HEK293 (cell line): ENCODE results near the gene JAML.

Experiments used
- CTCF ChIA-PET: fragments of 350-600 bp; formaldehyde crosslinking; extraction: SDS; loops from one replicate; lab custom pipeline; 2021; ENCODE audit warnings: antibody characterized with exemption; lab: Yijun Ruan, JAX
- POLR2A ChIA-PET: fragments of 300-600 bp; formaldehyde crosslinking; extraction: SDS; loops from one replicate; lab custom pipeline; 2020; ENCODE audit warnings: antibody characterized with exemption, inconsistent platforms; lab: Yijun Ruan, JAX
- H3K27ac ChIP-seq: fragments of 200-500 bp; sonication (Bioruptor generic); 2 replicates; pipeline ENCODE4 v1.5.1; 2014; ENCODE audit warnings: low read depth, low read length, control low read depth, inconsistent platforms; ENCODE audit errors: extremely low read depth
- H3K36me3 ChIP-seq, 2 experiments: fragments of 200-500 bp in 1 of 2; sonication (Bioruptor generic) in 1 of 2; 1 replicate in 1 of 2; 2 replicates in 1 of 2; pipeline ENCODE4 v1.5.1; 2014 to 2017; ENCODE audit warnings: inconsistent platforms in 2 of 2, low read length in 2 of 2; ENCODE audit not compliant: control insufficient read depth in 2 of 2, insufficient read depth in 1 of 2
- H3K4me1 ChIP-seq: fragments of 200-500 bp; sonication (Bioruptor generic); 2 replicates; pipeline ENCODE4 v1.5.1; 2014; ENCODE audit warnings: mild to moderate bottlenecking, low read length, inconsistent platforms; ENCODE audit not compliant: control insufficient read depth, insufficient read depth
- H3K4me3 ChIP-seq: 2 replicates; pipeline ENCODE4 v1.5.1; 2011; ENCODE audit warnings: low read depth, mild to moderate bottlenecking, control low read depth, low read length, moderate library complexity
- H3K9me3 ChIP-seq: fragments of 200-500 bp; sonication (Bioruptor generic); 2 replicates; pipeline ENCODE4 v1.5.1; 2014; ENCODE audit warnings: low read depth, low read length, inconsistent platforms; ENCODE audit not compliant: control insufficient read depth, insufficient read depth
- ATF2 ChIP-seq: fragments of 450-650 bp; formaldehyde crosslinking; IDR thresholded peaks from 2 replicates; pipeline ENCODE4 v1.5.1; 2016; ENCODE audit warnings: missing biosample characterization, missing genetic modification characterization, low read depth
- FEZF1 ChIP-seq: fragments of 450-650 bp; formaldehyde crosslinking; IDR thresholded peaks from 2 replicates; pipeline ENCODE4 v1.5.1; 2016; ENCODE audit warnings: missing biosample characterization, missing genetic modification characterization
- SP2 ChIP-seq: fragments of 450-650 bp; formaldehyde crosslinking; IDR thresholded peaks from 2 replicates; pipeline ENCODE4 v1.5.1; 2016; ENCODE audit warnings: missing biosample characterization, missing genetic modification characterization
- ZBTB7A ChIP-seq: fragments of 450-650 bp; formaldehyde crosslinking; IDR thresholded peaks from 2 replicates; pipeline ENCODE4 v1.5.1; 2016; ENCODE audit warnings: low read depth, missing biosample characterization, missing genetic modification characterization
- ZFHX2 ChIP-seq: fragments of 450-650 bp; formaldehyde crosslinking; conservative IDR thresholded peaks from 2 replicates; pipeline ENCODE4 v1.5.1; 2016; ENCODE audit warnings: missing biosample characterization, missing genetic modification characterization
- ZNF10 ChIP-seq: fragments of 450-650 bp; formaldehyde crosslinking; IDR thresholded peaks from 2 replicates; pipeline ENCODE4 v1.5.1; 2017; ENCODE audit warnings: missing biosample characterization, missing genetic modification characterization
- ZNF114 ChIP-seq: fragments of 450-650 bp; formaldehyde crosslinking; IDR thresholded peaks from 2 replicates; pipeline ENCODE4 v1.5.0; 2017; ENCODE audit warnings: missing biosample characterization, missing genetic modification characterization
- ZNF175 ChIP-seq: fragments of 450-650 bp; formaldehyde crosslinking; IDR thresholded peaks from 2 replicates; pipeline ENCODE4 v1.5.1; 2016; ENCODE audit warnings: missing biosample characterization, missing genetic modification characterization
- ZNF292 ChIP-seq: fragments of 450-650 bp; formaldehyde crosslinking; IDR thresholded peaks from 2 replicates; pipeline ENCODE4 v1.5.1; 2016; ENCODE audit warnings: low read depth, missing biosample characterization, missing genetic modification characterization, borderline replicate concordance
- ZNF335 ChIP-seq: fragments of 450-650 bp; formaldehyde crosslinking; conservative IDR thresholded peaks from 2 replicates; pipeline ENCODE4 v1.5.1; 2016; ENCODE audit warnings: missing biosample characterization, missing genetic modification characterization
- ZNF341 ChIP-seq: fragments of 450-650 bp; formaldehyde crosslinking; IDR thresholded peaks from 2 replicates; pipeline ENCODE4; 2016; ENCODE audit warnings: low read depth, missing biosample characterization, missing genetic modification characterization
- ZNF510 ChIP-seq: fragments of 450-650 bp; formaldehyde crosslinking; IDR thresholded peaks from 2 replicates; pipeline ENCODE4 v1.5.1; 2018; ENCODE audit warnings: mild to moderate bottlenecking, missing genetic modification characterization, missing biosample characterization; ENCODE audit not compliant: insufficient replicate concordance
- ZNF518A ChIP-seq: fragments of 450-650 bp; formaldehyde crosslinking; conservative IDR thresholded peaks from 2 replicates; pipeline ENCODE4 v1.5.1; 2016; ENCODE audit warnings: low read depth, missing biosample characterization, missing genetic modification characterization
- ZNF548 ChIP-seq: fragments of 450-650 bp; formaldehyde crosslinking; IDR thresholded peaks from 2 replicates; pipeline ENCODE4 v1.5.1; 2016; ENCODE audit warnings: missing biosample characterization, missing genetic modification characterization
- ZNF660 ChIP-seq: fragments of 450-650 bp; IDR thresholded peaks from 2 replicates; pipeline ENCODE4 v1.5.1; 2018; ENCODE audit warnings: missing biosample characterization, mild to moderate bottlenecking, missing genetic modification characterization
- TF ChIP-seq, protein P1 (sequence below): fragments of 450-650 bp; formaldehyde crosslinking; IDR thresholded peaks from 2 replicates; pipeline ENCODE4 v1.5.1; 2016; ENCODE audit warnings: missing biosample characterization, missing genetic modification characterization

JAML gene

GRCh38 chr11:118265954-118266353 is 41.1 kb upstream of the JAML start:
- CTCF ChIA-PET = interaction anchor here (0.7 kb wide), 1 partner anchor 30 kb away, joined by 3 read pairs; no protein-coding TSS in a partner anchor
- H3K27ac ChIP-seq = no peak overlapping the region
- H3K4me1 ChIP-seq = no peaks in the 10 kb centered on the region
- no peak overlapping the region for H3K4me3 ChIP-seq
- no peaks in the 10 kb centered on the region for H3K36me3 ChIP-seq
- no peak for TF ChIP-seq ZNF518A
- 0 out of 2 replicates have a peak, but pooled peaks have one; percentile 12 for TF ChIP-seq SP2 (tag by site-specific recombination)
- POLR2A ChIA-PET = interaction anchor here (1.0 kb wide), 1 partner anchor 14 kb away, joined by 4 read pairs; the partner anchor contains the start of gene MPZL3
- no peaks in the 10 kb centered on the region for H3K9me3 ChIP-seq

DNA sequence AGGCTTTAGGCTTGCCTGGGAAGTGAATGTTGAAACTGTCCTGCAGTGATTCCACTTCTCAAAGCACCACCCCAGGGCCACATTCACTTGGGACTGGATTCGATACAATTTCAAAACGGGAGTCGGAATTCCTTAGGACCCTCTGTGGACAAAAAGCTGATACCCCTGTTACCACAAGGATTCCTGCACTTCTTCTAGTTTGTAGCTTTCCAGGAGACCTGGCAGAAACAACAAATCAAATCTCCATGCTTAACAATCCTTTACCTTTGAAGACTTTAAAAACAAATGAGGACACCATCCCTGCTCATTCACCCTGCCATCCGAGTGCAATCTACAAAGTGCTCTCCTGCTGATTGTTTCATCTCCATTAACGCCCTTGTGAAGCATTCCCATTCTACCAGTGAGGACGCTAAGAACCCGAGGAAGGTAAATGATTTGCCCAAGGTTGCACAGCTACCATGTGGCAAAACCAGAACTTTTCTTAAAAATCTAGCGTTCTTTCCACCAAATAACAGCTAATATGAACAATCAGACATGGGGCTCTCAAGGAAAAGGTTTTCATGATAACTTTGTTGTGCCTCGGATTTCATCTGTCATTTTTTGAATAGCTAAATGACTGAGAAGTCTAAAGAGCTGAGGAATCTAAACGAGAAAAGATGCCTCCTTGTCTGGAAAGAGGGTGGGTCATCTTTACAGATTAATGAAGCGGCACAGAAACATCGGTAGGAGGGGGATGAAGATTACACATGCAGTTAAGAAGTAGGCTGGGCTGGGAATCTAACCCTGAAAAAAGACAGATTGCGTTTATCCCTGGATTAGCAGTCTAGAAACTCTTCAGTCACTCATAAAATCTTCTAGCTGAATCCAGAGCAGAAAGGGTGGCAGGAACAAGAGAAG is 40.0 kb upstream of the JAML start:
- no peaks in the 10 kb centered on the region for H3K36me3 ChIP-seq
- no peak overlapping the region for H3K27ac ChIP-seq
- H3K4me3 ChIP-seq = peak overlapping the region; percentile 42
- no peaks in the 10 kb centered on the region for H3K9me3 ChIP-seq
- H3K4me1 ChIP-seq = no peaks in the 10 kb centered on the region
- CTCF ChIA-PET = interaction anchor here (0.8 to 1.3 kb wide), 7 partner anchors 11 to 260 kb away, joined by 3 to 7 read pairs (median 4); partner anchors contain the start of gene MPZL3
- POLR2A ChIA-PET = interaction anchor here (1.5 to 1.6 kb wide), 2 partner anchors 13 to 95 kb away, joined by 3 to 11 read pairs; partner anchors contain the start of genes MPZL3 and UBE4A
- peak; percentile 6; the same call in 1 of the 2 replicates for TF ChIP-seq ZNF335
- peak; percentile 48; the same call in 1 of the 2 replicates for TF ChIP-seq ZNF660 (tag by site-specific recombination)
- no peak for TF ChIP-seq ZNF510 (tag by site-specific recombination)
- TF ChIP-seq, all 188 proteins: peak for 2

DNA sequence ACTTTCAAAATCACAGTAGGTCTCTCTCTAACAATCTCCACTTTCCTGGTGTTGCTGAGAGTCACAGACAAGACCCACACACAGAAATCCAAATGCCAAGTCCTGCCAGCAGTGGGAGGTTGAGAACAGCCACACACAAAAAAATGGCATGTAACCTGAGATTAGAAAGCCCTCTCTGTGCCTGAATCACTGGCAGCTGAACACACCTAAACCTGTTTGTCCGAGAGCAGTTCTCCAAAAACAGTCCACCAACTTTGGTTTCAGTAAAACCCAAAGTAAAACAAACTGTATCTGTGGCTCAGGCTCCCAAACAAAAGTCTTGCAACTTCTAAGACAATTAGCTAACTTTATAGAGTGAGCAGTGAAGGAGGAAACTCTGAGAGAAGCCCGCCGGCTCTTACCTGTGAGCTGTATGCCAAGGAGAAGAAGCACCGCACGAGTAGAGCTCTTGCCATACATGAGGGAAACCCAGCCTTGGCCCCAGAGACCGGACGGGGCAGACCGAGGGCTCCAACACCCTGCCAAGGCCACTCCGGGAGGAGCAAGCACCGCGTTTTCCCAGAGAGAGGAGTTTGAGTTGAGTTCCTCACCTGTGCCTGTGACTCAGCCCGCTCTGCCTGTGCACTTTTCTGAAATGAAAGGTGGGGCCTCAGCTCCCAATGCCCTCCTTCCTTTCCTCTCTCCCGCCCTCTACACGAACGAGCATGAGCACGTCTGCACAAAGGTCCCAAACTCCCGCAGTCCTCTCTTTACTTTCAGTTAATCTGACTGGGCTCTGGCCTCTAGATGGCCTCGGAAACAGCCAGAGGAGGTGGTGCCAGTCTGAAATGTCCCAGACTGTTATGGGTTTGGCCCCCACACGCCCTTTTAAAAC is 39.1 kb upstream of the JAML start, which contains the start of gene MPZL2:
MPZL2 (minus strand) TSS at position 603 of the 874 bp plus-strand sequence; CDS start at position 459, 144 bp downstream.
- Histone ChIP-seq H3K4me3 (peak within 1 kb of the TSS; percentile 42), H3K27ac (peak within 1 kb of the TSS; percentile 11; the same call in 1 of the 2 replicates), H3K9me3 (no peaks in the 10 kb centered on the region), H3K36me3 (no peaks in the 10 kb centered on the region), H3K4me1 (no peaks in the 10 kb centered on the region)
- CTCF ChIA-PET = interaction anchor here (0.6 to 1.4 kb wide), 10 partner anchors 8 to 438 kb away, joined by 3 to 6 read pairs (median 4); partner anchors contain the start of gene MPZL3
- POLR2A ChIA-PET = interaction anchor here (1.0 to 1.6 kb wide), 3 partner anchors 12 to 96 kb away, joined by 3 to 11 read pairs (median 3); partner anchors contain the start of genes MPZL3 and UBE4A
- TF ChIP-seq ZBTB7A = no peak
- TF ChIP-seq FEZF1 (tag by site-specific recombination) = no peak
- no peak for TF ChIP-seq ZNF292 (tag by site-specific recombination)
- no peak for TF ChIP-seq ZNF10 (tag by site-specific recombination)
- peak; percentile 67 for TF ChIP-seq ZNF341 (tag by site-specific recombination)
- TF ChIP-seq ZNF114 (tag by site-specific recombination) = no peak
- no peak for TF ChIP-seq ATF2 (tag by site-specific recombination)
- TF ChIP-seq, protein P1, sequence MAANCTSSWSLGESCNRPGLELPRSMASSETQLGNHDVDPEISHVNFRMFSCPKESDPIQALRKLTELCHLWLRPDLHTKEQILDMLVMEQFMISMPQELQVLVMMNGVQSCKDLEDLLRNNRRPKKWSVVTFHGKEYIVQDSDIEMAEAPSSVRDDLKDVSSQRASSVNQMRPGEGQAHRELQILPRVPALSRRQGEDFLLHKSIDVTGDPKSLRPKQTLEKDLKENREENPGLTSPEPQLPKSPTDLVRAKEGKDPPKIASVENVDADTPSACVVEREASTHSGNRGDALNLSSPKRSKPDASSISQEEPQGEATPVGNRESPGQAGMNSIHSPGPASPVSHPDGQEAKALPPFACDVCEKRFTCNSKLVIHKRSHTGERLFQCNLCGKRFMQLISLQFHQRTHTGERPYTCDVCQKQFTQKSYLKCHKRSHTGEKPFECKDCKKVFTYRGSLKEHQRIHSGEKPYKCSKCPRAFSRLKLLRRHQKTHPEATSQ (tag by site-specific recombination) = no peak
- TF ChIP-seq ZFHX2 (tag by site-specific recombination) = no peak
- TF ChIP-seq ZNF175 = no peak
- TF ChIP-seq ZNF548 (tag by site-specific recombination) = no peak
